ENCODE measurements around the gene SMG5.

SMG5 gene

GRCh38 chr1:156212833-156213643, 69.6 kb downstream of the SMG5 start, which contains the start of gene PMF1:
PMF1 (plus strand) TSS chr1:156213007; CDS start chr1:156213016, 9 bp downstream.
- TF ChIP-seq POLR2AphosphoS5 (IDR thresholded peaks at IDR 0.05; ENCODE audit: low read depth, low read length) (peak; percentile 91), TAF1 (IDR thresholded peaks at IDR 0.05; ENCODE audit: borderline replicate concordance, insufficient read depth, low read length) (peak; percentile 73), REST (IDR thresholded peaks at IDR 0.05; ENCODE audit: insufficient read depth in 1 of 2, low read depth in 2 of 2, low read length in 2 of 2) (peak in 1 of 2 experiments; percentile 64; a peak in 2 of 4 replicates), SIN3A (IDR thresholded peaks at IDR 0.05; ENCODE audit: borderline replicate concordance, insufficient read depth, low read length) (peak; percentile 42; the same call in 1 of the 2 replicates), FOXP2 (optimal IDR thresholded peaks at IDR 0.05; ENCODE audit: borderline replicate concordance, extremely low read depth, extremely low read length, insufficient read depth) (peak; percentile 82)

- TF ChIP-seq TAF1 (IDR thresholded peaks at IDR 0.05; ENCODE audit: borderline replicate concordance, insufficient read depth, low read length): no peak
- no peak for TF ChIP-seq REST (IDR thresholded peaks at IDR 0.05; ENCODE audit: insufficient read depth in 1 of 2, low read depth in 2 of 2, low read length in 2 of 2)
- no peak for TF ChIP-seq SIN3A (IDR thresholded peaks at IDR 0.05; ENCODE audit: borderline replicate concordance, insufficient read depth, low read length)
- no peak for TF ChIP-seq POLR2AphosphoS5 (IDR thresholded peaks at IDR 0.05; ENCODE audit: low read depth, low read length)
- no peak for TF ChIP-seq FOXP2 (optimal IDR thresholded peaks at IDR 0.05; ENCODE audit: borderline replicate concordance, extremely low read depth, extremely low read length, insufficient read depth)
Measured at GRCh38 chr1:156212130-156212529, 70.5 kb downstream of the SMG5 start.

- TF ChIP-seq FOXP2 (optimal IDR thresholded peaks at IDR 0.05; ENCODE audit: borderline replicate concordance, extremely low read depth, extremely low read length, insufficient read depth): no peak
- no peak for TF ChIP-seq SIN3A (IDR thresholded peaks at IDR 0.05; ENCODE audit: borderline replicate concordance, insufficient read depth, low read length)
- no peak for TF ChIP-seq REST (IDR thresholded peaks at IDR 0.05; ENCODE audit: insufficient read depth in 1 of 2, low read depth in 2 of 2, low read length in 2 of 2)
- no peak for TF ChIP-seq POLR2AphosphoS5 (IDR thresholded peaks at IDR 0.05; ENCODE audit: low read depth, low read length)
- no peak for TF ChIP-seq TAF1 (IDR thresholded peaks at IDR 0.05; ENCODE audit: borderline replicate concordance, insufficient read depth, low read length)
Measured at GRCh38 chr1:156211243-156211642, 71.4 kb downstream of the SMG5 start.

GRCh38 chr1:156204686-156205085, 77.9 kb downstream of the SMG5 start:
- TF ChIP-seq FOXP2 (optimal IDR thresholded peaks at IDR 0.05; ENCODE audit: borderline replicate concordance, extremely low read depth, extremely low read length, insufficient read depth) (no peak), REST (IDR thresholded peaks at IDR 0.05; ENCODE audit: insufficient read depth in 1 of 2, low read depth in 2 of 2, low read length in 2 of 2) (no peak), TAF1 (IDR thresholded peaks at IDR 0.05; ENCODE audit: borderline replicate concordance, insufficient read depth, low read length) (no peak), SIN3A (IDR thresholded peaks at IDR 0.05; ENCODE audit: borderline replicate concordance, insufficient read depth, low read length) (no peak), POLR2AphosphoS5 (IDR thresholded peaks at IDR 0.05; ENCODE audit: low read depth, low read length) (no peak)
